HG03159 (cell line): ENCODE measurements around the gene FAM171A2.

Source experiments
- ATAC-seq: cut with Tn5 transposase; IDR thresholded peaks from one replicate; pipeline ENCODE4 v1.9.1; 2021; ENCODE audit warnings: mild to moderate bottlenecking, moderate library complexity; ENCODE audit not compliant: unreplicated experiment

FAM171A2 gene

DNA sequence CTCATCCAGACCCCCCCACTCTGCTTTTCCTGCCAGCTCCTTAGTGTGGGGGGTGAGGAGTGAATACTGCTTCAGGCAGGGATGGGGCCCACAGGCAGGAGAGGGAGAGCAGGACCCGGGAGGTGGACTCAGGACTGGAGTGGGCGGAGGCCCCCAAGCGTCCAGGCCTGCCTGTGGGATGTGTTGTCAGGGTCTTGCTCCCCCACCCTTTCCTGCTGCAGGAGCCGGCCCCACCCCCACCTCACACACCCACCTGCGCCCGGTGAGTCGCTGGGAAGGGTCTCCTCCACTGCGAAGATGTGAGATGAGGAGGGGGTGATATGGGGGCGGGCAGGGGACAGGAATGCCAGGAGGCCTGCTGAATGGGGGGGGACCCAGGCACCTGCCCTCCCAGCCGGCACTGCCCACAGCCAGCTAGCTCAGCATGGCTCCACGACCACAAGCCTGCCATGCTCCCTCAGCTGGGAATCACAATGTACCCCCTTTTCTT lies 1.1 kb downstream of the FAM171A2 start:
- no peak for ATAC-seq

GRCh38 chr17:44361292-44362260 lies 2.1 kb downstream of the FAM171A2 start:
- ATAC-seq, result no peak

DNA sequence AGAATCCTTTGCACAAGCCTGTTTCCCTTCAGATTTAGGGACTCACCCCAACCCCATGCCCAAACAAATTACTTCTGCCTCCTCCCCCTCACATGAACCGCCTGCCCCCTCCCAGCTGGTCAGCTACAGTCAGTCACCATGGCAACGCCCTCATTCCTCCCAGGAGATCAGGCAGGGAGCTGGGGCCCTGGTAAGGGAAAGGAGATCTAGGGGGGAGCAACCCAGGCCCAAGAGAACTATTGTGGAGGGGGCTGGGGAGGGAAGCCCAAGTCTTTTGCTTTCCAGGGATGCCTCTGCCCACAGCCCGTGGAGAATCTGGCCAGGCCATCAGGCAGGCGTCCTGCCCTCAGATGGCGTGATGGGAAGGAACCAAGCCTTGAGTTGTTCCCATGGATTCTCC lies 2.8 kb downstream of the FAM171A2 start:
- no peak for ATAC-seq

DNA sequence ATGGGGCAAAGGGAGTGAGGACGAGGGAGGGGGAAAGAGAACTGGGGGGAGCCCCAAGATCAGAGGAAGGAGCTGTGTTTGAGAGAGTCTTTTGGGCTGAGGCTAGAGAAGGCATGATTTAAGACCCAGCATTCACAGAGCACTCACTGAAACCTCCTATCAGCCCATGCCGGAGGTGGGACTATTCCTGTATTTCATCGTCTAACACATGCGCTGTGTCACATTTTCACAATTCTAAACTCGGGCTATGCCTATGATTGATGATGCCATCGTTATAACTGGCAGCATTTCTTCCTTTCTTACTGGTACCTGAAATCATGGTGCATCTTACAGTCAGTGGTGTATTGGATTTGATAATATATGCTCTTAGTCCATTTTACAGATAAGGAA lies 3.5 kb downstream of the FAM171A2 start:
- ATAC-seq, result no peak

DNA sequence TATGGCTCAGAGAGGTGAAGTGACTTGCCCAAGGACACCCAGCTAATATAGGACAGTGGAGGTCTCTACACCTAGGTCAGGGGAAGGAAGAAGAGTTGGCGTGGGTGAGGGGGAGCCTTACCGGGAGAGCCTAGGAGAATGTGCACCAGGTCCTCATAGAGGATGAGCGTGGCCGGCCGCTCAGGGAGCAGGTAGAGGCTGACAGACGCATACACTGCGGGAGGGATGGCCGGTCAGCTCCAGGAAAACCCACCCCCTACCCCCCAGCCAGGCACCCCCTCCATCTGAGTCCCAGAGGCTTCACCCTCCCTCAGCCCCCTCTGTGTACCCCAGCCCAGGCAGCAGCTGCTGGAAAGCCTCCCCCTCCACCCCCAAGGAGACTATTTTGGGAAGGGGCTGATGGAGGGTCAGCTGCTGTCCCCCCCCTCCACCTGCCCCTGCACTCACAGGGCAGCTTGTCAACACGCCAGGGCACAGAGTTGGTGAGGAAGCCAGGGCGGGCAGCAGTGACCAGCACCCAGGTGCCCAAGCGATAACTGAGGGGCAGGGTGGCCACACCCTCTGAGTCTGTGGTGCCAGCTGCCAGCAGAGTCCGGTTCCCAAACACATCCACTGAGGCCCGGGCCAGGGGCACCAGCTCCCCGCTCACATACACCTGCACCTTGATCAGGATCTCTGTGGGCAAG lies 4.1 kb downstream of the FAM171A2 start:
- no peak for ATAC-seq

GRCh38 chr17:44359006-44359405 lies 4.6 kb downstream of the FAM171A2 start:
- no peak for ATAC-seq

GRCh38 chr17:44358066-44358465 lies 5.6 kb downstream of the FAM171A2 start:
- ATAC-seq, result no peak

DNA sequence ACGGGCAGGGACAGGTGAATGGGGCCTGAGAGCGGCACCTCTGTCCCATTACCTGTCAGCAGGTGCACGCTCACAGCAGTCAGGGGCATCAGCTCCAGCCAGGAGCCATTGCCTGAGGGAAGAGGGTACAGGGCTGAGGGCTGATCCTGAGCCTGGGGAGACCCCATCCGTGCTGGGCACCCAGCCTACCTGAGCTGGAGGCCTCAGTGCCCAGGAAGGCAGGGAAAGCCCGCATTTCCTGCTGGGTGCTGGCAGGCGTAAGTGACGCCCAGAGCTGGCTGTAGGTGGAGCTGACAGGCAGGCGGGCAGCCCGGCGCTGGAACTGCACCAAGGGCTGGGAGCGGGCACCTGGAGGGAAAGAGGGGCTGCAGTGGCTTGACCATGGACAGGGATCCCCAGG lies 7.4 kb downstream of the FAM171A2 start:
- ATAC-seq, result no peak

GRCh38 chr17:44355642-44356099 lies 8.0 kb downstream of the FAM171A2 start:
- no peak for ATAC-seq

- no peak for ATAC-seq
Measured at GRCh38 chr17:44354582-44355561, 8.8 kb downstream of the FAM171A2 start.

- ATAC-seq, result no peak
Measured at GRCh38 chr17:44353672-44354331, 9.9 kb downstream of the FAM171A2 start.

DNA sequence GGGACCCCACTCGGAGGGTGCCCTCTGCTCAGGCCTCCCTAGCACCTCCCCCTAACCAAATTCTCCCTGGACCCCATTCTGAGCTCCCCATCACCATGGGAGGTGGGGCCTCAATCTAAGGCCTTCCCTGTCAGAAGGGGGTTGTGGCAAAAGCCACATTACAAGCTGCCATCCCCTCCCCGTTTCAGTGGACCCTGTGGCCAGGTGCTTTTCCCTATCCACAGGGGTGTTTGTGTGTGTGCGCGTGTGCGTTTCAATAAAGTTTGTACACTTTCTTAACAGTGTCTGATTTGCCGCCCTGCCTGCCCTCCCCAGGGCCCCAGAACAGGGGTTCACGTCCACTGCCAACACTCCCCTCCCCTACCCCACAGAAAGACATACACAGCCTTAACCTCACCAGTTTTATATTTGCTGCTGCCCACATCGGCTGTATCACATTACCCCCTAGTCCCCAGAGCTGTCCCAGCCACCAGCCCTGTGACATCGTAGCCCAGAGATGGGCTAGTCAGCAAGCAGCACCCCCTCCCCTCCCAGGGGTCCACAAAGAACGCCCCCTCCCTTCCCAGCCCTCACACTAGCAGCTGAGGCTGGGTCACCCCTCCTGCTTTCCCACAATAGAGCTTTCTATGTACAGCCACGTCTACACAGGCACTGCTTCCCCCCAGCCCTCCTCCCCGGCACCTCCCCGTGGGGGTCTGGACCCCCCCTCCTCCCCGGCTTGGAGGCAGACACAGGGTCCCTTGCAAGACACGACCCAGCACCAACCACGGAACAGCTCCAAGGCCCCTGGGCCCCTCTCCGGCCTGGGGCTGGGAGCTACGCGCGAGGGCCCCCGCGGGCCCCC lies 10.6 kb downstream of the FAM171A2 start:
- ATAC-seq, result no peak

GRCh38 chr17:44351961-44352827 lies 11.5 kb downstream of the FAM171A2 start:
- no peak for ATAC-seq

DNA sequence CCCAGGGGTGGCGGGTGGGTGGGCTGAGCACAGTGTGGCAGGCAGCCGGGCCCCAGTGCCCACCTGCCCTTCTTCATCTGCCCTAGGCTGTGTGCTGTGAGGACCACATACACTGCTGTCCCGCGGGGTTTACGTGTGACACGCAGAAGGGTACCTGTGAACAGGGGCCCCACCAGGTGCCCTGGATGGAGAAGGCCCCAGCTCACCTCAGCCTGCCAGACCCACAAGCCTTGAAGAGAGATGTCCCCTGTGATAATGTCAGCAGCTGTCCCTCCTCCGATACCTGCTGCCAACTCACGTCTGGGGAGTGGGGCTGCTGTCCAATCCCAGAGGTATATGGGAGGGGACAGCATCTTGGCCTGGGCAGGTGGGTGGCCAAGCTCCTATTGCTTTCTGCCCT lies 12.2 kb downstream of the FAM171A2 start:
- ATAC-seq, result no peak

- no peak for ATAC-seq
Measured at GRCh38 chr17:44350733-44351226, 12.9 kb downstream of the FAM171A2 start.

DNA sequence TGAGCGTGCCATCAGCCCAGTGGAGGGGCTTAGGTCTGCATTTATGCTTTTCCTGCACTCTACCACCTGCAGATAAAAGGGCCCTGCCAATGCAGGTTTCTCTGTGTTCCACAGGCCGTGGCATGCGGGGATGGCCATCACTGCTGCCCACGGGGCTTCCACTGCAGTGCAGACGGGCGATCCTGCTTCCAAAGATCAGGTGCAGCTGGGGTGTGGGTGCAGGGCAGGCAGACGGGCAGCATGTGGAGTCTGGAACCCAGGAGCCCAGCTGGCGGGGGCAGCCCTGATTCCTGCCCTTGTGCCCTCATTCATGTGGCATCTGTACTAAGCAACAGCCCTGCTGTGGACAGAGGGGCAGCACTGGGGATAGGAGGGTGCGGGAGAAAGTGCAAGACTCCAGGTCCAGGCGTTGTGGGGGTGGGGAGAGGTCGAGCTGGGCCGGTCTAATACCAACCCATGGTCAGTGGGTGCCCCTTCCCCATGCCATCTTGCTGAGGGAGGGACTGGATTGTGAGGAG lies 14.0 kb downstream of the FAM171A2 start:
- ATAC-seq, result no peak

DNA sequence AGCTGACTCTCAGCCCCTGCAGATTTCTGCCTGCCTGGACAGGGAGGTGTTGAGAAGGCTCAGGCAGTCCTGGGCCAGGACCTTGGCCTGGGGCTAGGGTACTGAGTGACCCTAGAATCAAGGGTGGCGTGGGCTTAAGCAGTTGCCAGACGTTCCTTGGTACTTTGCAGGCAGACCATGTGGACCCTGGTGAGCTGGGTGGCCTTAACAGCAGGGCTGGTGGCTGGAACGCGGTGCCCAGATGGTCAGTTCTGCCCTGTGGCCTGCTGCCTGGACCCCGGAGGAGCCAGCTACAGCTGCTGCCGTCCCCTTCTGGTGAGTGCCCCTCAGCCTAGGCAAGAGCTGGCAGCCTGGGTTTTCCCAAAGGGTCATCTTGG lies 14.7 kb downstream of the FAM171A2 start:
- no peak for ATAC-seq
